Stimulated activated CD4-positive, alpha-beta T cell treated with anti-CD3 and anti-CD28 coated beads, Interleukin-12 subunit alpha, Interleukin-12 subunit beta, amount 100 ng/mL, for 48 hours (primary cell): ENCODE measurements around the gene CALR.
"Not testable (repeated sequence)": the region's sequence is repeated elsewhere in the genome, so short reads cannot be mapped to it uniquely, and the experiment has no call there.

Experiments
- DNase-seq, 3 donors: peaks; one replicate each; pipeline ENCODE4 v3.0.0-alpha.2; 2020; ENCODE audit warnings: low read depth in 2 of 3, low spot score in 1 of 3

The CALR gene

DNA sequence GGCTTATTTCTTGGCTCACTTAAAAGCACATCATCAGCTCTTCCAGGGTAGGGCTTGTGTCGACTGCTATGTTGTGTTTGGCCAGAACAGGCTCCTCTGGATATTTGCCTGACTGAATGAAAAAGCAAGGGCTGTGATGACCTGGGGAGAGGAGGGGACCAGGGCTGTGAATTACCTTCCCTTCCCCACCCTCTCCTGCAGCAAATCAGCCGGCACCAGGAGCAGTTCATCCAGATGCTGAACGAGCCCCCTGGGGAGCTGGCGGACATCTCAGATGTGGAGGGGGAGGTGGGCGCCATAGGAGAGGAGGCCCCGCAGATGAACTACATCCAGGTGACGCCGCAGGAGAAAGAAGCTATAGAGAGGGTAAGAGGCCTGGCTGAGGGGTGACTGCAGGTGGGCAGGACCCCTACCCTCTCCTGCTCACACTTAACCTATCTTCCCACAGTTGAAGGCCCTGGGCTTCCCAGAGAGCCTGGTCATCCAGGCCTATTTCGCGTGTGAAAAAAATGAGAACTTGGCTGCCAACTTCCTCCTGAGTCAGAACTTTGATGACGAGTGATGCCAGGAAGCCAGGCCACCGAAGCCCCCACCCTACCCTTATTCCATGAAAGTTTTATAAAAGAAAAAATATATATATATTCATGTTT is 14.2 kb downstream of the CALR start:
- no peak for DNase-seq

DNA sequence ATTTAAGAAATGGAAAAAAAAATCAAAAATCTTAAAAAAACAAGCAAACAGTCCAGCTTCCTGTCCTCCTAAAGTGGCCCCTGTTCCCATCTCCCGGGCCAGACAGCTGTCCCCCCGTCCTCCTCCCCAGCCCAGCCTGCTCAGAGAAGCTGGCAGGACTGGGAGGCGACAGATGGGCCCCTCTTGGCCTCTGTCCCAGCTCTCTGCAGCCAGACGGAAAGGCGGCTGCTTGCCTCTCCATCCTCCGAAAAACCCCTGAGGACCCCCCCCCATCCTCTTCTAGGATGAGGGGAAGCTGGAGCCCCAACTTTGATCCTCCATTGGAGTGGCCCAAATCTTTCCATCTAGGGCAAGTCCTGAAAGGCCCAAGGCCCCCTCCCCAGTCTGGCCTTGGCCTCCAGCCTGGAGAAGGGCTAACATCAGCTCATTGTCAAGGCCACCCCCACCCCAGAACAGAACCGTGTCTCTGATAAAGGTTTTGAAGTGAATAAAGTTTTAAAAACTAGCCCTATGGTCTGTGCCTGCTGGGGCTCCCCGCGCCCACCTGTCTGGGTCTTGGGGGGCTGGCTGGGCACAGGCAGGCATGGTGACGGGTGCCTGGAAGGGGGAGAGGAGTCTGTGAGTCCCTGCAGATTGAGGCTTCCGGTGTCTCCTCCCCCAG is 14.9 kb downstream of the CALR start:
- no peak for DNase-seq

DNA sequence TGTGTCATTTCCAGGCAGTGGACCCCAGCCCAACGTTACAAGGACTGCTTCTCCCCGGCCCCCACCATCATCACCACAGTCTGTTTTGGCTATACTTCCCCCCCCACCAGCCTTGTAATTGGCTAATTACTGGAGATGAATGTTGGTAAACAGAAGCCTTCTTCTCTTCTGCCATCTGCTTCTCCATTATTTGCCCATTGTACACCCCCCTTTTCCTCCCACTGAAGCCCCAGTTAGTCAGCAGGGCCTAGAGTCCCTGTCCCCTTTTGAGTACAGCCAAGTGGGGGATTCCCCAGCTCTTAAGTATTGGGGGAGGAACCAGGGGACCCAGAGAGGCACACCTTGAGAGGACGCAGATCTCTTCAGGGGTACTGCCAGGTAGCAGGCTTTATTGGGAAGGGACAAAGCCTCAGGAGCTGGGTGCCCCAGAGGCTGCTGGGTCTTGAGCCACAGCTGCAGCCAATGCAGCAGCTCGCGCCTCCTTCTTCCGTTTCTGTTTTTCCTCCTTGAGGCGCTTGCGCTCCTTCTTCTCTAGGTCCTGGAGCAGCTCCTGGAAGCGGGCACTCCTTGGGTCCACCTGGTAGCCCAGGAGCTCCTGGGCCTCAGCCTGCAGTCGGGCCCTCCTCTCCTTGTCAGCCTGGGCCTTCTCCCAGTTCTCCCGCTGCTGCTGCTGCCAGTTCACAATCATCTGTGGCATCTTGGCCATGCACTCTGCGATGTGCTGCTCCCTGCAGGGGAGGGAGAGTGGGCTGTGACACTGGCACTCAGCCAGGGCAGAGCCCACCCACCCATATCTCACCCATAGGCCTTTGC is 15.6 kb downstream of the CALR start:
- no peak for DNase-seq

DNA sequence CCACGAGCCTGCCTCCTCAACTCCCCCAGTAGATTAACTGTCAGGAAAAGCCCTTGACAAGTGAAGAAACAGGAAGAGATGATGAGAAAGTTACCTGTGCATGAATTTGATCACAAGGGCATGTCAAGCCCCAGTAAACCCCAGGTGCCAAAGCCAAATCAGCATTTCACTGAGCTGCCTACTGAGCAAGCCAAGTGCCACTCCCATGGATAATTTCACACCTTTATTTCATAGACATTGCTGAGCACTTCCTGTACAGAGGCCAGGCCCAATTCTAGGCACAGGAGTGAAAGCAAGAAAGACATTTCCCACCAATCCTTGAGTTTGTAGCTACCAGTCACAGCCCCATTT is 16.2 kb downstream of the CALR start:
- DNase-seq = no peak

DNA sequence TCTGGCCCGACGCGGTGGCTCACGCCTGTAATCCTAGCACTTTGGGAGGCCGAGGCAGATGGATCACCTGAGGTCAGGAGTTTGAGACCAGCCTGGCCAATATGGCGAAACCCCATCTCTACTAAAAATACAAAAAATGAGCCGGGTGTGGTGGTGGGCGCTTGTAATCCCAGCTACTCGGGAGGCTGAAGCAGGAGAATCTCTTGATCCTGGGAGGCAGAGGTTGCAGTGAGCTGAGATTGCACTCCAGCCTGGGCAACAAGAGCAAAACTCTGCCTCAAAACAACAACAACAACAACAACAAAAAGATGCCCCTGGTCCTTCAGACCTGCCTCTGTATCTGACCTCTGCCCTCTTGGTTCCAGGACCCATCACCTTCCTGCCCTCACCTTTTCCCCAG is 17.2 kb downstream of the CALR start:
- DNase-seq = not testable (repeated sequence)

DNA sequence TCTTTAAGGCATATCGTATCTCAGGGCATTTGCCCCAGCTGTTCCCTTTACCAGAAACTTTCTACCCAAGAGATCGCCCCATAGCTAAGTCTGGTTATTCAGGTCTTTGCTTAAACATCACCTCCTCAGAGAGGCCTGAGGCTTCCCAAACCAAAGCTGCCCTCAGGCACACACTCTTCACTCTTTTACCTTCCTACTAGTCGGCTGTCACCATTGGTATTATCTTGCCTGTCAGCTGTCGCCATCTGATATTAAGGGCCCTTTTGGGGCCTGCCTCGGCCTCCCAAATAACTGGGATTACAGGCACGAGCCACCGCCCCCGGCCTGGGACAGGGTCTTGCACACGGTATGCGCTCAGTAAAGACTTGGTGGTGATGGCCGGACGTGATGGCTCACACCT is 17.6 kb downstream of the CALR start:
- no peak for DNase-seq

DNA sequence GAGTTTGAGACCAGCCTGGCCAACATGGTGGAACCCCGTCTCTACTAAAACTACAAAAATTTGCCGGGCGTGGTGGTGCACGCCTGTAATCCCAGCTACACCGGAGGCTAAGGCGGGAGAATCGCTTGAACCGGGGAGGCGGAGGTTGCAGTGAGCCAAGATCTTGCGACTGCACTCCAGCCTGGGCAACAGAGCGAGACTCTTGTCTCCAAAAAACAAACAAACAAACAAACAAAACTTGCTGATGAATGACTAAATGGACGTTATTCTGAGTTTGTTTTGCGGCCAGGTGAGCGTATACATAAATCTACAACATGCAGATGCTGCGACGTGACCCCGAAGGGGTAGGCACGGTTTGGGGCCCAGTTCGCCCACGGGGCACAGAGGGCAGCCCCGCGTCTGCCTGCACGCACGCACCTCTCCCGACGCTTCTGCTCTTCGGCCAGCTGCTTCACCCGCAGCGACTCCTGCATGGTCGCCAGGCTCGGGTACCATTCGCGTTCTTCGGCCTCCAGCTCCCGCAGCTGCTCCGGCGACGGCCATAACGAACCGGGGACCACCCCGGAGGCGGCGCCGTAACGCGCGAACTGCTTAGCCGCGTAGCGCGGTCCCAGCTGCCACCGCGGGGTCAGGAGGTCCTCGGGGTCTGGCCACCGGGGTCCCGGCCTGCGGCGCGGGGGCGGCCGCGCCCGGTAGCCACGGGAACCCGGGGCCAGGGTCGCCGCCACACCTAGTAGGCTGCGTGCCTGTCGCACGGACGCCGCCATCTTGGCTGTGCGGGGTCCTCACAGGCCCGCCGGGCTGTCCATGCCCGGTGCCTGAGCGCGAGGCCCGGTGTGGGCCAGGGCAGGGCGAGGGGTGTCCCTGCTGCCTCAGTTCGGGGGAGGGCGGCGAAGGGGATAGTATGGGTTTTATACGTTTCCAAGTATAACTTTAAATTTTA is 18.3 kb downstream of the CALR start, which contains the start of gene GADD45GIP1:
Gene GADD45GIP1, minus strand, starts transcription at position 778 of the 943 bp plus-strand sequence. Its CDS starts 11 bp downstream, at position 767.
- peak; percentile 73 to 82 (median 80) for DNase-seq

DNA sequence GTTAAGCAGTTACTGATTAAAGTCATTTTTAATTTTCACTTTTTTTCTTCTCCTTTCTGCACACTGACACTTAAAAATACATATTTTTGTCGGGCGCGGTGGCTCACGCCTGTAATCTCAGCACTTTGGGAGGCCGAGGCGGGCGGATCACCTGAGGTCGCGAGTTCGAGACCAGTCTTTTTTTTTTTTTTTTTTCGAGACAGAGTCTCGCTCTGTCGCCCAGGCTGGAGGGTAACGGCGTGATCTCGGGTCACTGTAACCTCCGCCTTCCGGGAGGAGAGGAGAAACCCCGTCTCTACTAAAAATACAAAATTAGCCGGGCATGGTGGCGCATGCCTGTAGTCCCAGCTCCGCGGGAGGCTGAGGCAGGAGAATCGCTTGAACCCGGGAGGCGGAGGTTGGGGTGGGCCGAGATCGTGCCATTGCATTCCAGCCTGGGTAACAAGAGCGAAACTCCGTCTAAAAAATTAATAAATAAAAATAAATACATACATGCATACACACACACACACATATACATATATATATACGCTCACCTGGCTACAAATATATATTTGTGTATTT is 19.1 kb downstream of the CALR start:
- not testable (repeated sequence) for DNase-seq

DNA sequence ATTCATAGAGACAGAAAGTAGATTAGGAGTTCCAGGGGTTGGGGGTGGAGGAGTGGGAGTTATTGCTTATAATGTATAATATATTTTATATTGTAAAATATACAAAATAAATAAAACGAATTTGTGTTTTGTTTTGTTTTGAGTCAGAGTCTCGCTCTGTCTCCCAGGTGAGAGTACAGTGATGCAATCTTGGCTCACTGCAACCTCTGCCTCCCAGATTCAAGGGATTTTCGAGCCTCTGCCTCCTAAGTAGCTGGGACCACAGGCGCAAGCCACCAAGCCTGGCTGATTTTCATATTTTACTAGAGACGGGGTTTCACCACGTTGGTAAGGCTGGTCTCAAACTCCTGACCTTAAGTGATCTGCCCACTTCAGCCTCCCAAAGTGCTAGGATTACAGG is 21.1 kb downstream of the CALR start:
- no peak for DNase-seq

DNA sequence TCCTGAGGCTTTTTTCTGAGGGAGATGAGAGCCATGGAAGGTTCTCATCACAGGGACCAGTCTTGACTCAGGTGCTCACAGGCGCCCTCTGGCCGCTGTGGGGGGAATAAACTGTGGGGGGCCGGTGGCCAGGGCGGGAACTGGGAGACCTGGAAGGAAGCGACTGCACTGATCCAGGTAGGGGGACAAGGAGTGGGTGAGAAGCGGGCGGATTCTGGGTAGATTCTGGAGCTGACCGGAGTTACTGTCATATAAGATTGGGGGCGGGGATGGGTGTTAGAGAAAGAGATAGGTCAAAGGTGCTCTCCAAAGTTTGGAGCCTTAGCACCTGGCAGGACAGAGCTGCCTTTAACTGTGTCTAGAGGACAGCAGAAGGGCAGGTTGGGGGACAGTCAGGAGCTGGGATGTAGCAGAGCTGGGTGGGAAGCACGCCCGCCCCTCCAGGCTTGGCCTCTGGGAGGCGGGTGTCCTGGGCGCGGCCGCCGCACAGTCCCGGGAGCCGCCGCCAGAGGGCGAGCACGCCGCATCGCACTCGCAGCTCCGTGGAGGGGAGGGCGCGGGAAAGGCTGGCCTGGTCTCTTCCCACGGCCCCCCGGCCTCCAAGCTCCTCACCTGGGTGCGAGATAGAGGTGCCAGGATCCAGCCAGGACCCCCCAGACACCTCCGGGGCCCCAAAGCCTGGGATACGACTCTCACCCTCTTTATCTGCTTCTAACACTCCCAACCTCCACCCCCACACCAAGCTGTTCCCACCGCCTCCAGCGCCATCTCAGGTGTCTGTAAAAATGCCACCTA is 26.8 kb downstream of the CALR start:
- peak; percentile 79 to 87 (median 80) for DNase-seq

DNA sequence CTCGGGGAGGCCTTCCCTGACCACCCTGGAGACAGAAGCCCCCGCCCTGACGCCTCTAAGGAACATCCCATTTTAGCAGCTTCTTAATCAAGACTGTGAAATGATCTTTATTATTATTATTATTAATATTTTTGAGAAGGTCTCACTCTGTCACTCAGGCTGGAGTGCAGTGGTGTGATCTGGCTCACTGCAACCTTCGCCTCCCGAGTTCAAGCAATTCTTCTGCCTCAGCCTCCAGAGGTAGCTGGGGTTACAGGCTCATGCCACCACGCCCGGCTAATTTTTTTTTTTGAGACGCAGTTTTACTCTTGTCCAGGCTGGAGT is 27.4 kb downstream of the CALR start:
- DNase-seq = no peak

DNA sequence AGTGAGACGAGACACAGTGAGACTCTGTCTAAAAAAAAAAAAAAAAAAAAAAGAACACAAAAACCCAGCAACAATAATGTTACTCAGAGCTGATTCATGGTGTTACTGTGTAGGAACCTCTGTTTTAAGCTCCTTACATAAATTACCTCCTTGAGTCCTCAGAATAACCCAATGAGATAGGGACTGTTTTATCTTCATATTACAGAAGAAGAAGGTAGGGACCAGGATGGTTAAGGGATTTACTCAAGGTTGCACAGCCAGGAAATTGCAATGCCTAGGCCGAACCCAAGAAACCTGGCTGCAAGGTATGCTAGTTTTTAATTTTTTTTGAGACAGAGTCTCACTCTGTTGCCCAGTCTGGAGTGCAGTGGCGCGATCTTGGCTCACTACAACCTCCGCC is 29.5 kb downstream of the CALR start:
- DNase-seq = no peak

DNA sequence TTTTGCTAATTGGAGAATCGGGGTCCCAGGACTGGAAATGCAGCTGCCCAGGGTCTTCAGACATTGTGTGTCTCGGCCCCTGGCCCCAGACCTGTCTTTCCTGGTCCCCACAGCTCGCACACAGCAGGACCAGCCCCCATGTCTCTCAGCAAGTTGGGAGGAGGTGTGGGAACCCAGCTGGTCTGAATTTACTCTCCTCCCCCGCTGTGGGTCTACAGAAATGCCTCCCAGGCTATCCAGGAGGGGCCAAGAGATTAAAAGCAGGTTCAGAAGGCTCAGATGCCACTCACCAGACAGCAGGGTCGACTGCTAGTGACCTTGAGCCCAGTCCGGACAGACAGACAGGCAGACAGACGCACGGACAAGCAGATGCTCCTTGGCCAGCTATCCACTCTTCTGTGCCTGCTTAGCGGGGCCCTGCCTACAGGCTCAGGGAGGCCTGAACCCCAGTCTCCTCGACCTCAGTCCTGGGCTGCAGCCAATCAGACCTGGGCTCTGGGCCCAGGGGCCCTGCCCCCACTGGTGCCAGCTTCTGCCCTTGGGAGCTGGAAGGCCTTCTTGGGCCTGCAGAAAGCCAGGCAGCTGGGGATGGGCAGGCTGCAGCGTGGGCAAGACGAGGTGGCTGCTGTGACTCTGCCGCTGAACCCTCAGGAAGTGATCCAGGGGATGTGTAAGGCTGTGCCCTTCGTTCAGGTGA is 31.0 kb downstream of the CALR start, which contains the start of gene DAND5:
Gene DAND5, plus strand, starts transcription at position 285 of the 697 bp plus-strand sequence. Its CDS starts 85 bp downstream, at position 370.
- DNase-seq = no peak

DNA sequence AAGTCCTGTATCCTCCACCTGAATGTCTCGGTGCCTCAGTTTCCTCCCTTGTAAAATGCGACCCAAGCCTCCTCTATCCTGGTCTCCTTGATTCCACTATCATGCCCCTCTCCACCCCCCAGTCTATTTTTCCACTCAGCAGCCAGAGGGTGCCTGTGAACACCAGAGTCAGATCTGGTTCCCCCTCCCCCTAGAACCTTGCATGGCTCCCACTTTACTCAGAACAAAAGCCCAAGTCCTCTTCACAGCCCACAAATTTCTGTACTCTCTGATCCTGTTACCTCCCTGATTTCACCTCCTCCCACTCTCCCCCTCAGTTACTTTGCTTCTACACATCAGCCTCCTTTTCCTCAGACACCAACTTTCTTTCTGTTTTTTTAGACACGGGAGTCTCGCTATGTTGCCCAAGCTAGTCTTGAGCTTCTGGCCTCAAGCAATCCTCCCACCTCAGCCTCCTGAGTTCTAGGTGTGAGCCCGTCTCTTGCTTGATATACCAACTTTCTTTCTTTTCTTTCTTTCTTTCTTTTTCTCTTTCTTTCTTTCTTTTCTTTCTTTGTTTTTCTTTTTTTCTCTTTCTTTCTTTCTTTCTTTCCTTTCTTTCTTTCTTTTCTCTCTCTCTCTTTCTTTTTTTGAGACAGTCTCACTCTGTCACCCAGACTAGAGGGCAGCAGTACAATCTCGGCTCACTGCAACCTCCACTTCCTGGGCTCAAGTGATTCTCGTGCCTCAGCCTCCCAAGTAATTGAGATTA is 31.8 kb downstream of the CALR start:
- no peak for DNase-seq

DNA sequence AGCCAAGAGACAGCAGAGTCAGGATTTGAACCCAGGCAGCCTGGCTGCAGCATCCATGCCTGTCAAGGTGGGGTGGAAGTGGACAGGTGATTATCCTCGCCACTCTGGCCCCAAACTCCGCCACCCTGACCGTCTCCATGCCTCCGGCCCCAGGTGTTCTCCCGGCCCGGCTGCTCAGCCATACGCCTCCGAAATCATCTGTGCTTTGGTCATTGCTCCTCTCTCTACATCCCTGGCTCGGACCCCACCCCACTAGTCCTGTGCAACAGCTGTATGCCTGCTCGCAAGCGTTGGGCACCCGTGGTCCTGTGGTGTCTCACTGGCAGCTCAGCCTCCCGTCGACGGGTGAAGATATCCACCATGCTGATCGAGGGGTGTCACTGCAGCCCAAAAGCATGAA is 34.8 kb downstream of the CALR start:
- DNase-seq = no peak

DNA sequence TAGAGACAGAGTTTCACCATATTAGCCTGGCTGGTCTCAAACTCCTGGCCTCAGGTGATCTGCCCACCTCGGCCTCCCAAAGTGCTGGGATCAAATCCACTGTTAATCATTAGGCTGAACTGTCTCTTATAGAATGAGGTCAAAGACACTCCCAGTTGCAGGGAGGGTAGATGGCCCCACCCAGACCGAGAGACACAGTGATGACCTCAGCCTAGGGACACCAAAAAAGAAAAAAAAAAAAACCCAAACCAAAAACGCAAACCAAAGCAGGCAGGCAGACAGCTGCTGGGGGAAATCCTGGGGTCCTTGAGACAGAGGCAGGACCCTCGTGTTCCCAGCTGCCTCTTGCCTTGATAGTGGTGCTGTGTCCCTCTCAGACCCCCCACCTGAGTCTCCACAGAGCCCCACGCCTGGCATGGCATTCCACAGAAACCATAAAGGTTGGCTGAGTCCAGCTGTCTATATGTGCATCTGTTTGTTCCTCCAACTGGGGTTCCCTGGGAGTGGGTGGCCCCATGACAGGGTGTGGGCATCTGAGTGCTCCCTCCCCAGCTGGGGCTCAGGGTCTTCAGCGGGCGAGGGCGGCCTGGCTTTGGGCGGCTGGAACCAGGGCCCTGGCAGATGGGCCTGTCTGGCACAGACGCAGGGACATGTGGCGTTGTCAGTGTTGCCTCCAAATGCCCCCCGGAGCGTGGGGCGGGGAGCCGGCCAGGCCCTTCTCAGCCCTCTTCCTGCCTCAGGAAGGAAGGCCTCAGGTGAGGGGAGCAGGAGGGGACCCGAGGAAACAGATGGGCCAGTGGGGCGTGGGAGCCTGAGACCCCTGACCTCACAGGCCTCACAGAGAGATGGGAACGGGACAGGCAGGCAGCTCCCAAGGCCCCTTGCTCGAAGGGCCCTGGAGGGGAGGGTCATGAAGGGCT is 36.2 kb downstream of the CALR start:
- no peak for DNase-seq

DNA sequence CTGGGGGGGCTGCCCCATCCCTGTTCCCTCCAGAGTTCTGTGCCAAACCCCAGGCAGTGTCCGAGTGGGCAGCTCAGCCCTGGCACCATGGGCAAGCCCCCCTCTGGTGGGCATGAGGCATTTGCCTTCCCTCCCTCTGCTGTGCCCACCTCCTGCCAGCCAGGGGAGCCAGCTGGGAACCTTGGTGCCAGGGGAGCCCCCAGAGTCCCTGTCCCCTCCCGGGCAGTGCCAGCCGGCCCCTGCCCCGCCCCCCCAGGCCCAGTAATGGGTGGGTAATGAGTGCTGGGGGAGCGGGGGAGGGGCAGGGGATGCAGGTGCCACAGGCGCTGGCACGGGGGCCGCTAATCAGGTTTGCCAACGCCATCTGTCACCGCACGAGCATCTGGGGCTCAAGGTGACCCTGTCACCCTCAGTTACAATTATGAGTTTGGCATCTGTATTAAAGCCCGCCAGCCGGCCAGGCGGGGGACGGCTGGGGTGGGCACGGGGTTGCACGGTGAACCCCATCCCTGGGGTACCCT is 36.9 kb downstream of the CALR start:
- no peak for DNase-seq
